Suprapubic skin (tissue), 4 donors: Measurements from ENCODE around the gene GOLT1A. TPM values are rescaled to one million over a fixed set of nuclear protein-coding genes. Genes with fewer than 3 reads are reported as not detected.
"Not testable (repeated sequence)": the region's sequence is repeated elsewhere in the genome, so short reads cannot be mapped to it uniquely, and the experiment has no call there.

Experiments used
- DNase-seq, 2 donors: peaks; one replicate each; pipeline ENCODE4 v3.0.0-alpha.2; 2019; ENCODE audit warnings: low spot score in 2 of 2
- H3K27ac ChIP-seq: fragments of 200-600 bp; sonication (generic); one replicate; pipeline ENCODE4 v1.5.1; 2019
- H3K27me3 ChIP-seq: fragments of 200-600 bp; sonication (generic); one replicate; pipeline ENCODE4 v1.5.1; 2019
- H3K36me3 ChIP-seq: fragments of 200-600 bp; sonication (generic); one replicate; pipeline ENCODE4 v1.5.1; 2019
- H3K4me1 ChIP-seq: fragments of 200-600 bp; sonication (generic); one replicate; pipeline ENCODE4 v1.5.1; 2019
- H3K4me3 ChIP-seq: fragments of 200-600 bp; sonication (generic); one replicate; pipeline ENCODE4 v1.5.1; 2019; ENCODE audit warnings: mild to moderate bottlenecking
- H3K9me3 ChIP-seq: fragments of 200-600 bp; sonication (generic); one replicate; pipeline ENCODE4 v1.5.1; 2019
- EP300 ChIP-seq: sonication (generic); formaldehyde crosslinking; IDR thresholded peaks from one replicate; pipeline ENCODE4 v1.6.1; 2017; ENCODE audit warnings: antibody characterized with exemption
- POLR2A ChIP-seq, 2 donors: fragments of 450-650 bp; IDR thresholded peaks; one replicate each; pipeline ENCODE4 v1.6.1; 2017; ENCODE audit warnings: antibody characterized with exemption in 2 of 2, mild to moderate bottlenecking in 2 of 2, moderate library complexity in 2 of 2
- POLR2AphosphoS5 ChIP-seq, 3 donors: sonication (generic); formaldehyde crosslinking; IDR thresholded peaks; one replicate each; pipeline ENCODE4 v1.6.1; 2017; ENCODE audit warnings: antibody characterized with exemption in 3 of 3
- WGBS: methylation state at CpG from one replicate; pipeline ENCODE4 v1.1.5; 2018; 5-methylcytosine and 5-hydroxymethylcytosine counted together
- total RNA-seq, 4 donors: library from RNA; depleted of rRNA; stranded (reverse); fragments of >200 nt; gene quantifications; one replicate each; pipeline ENCODE4 v1.1.0, GENCODE V29; 2016
- TF ChIP-seq, protein P1 (sequence below), 2 donors: fragments of 200-600 bp in 1 of 2; fragments of 450-650 bp in 1 of 2; sonication (generic) in 1 of 2; IDR thresholded peaks; one replicate each; pipeline ENCODE4 v1.5.1; 2016 to 2019; ENCODE audit warnings: antibody characterized with exemption in 2 of 2, mild to moderate bottlenecking in 1 of 2, moderate library complexity in 1 of 2

The GOLT1A gene
- total RNA-seq, 4 donors from 2014 or later: not detected

DNA sequence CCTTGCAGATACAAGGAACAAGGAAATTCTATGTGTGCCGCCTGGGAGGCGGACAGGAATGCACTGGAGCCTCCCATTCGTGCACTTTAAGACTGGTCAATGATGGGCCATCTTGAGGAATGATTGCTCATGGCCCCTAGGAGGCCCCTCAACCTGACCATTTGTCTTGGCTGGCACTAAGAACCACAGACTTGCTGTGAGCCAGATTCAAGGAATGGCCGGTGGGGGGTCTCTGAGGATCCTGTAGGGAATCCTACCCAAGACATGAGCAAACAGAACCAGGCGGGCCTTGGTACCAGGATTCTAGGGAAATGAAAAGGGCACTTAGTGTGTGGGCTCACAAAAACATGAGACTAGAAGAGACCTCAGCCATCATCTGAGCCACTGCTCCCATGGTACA lies 28.1 kb upstream of the GOLT1A start:
- H3K4me1 ChIP-seq: no peaks in the 10 kb centered on the region
- WGBS: 98% methylated on average over 5 of the region's 5 CpGs
- H3K9me3 ChIP-seq: no peaks in the 10 kb centered on the region
- H3K36me3 ChIP-seq: peaks cover 8% of the 10 kb centered on the region
- TF ChIP-seq POLR2AphosphoS5 (IDR thresholded peaks at IDR 0.05) (no peak), POLR2A (IDR thresholded peaks at IDR 0.05) (no peak), EP300 (no peak)
- TF ChIP-seq, protein P1, sequence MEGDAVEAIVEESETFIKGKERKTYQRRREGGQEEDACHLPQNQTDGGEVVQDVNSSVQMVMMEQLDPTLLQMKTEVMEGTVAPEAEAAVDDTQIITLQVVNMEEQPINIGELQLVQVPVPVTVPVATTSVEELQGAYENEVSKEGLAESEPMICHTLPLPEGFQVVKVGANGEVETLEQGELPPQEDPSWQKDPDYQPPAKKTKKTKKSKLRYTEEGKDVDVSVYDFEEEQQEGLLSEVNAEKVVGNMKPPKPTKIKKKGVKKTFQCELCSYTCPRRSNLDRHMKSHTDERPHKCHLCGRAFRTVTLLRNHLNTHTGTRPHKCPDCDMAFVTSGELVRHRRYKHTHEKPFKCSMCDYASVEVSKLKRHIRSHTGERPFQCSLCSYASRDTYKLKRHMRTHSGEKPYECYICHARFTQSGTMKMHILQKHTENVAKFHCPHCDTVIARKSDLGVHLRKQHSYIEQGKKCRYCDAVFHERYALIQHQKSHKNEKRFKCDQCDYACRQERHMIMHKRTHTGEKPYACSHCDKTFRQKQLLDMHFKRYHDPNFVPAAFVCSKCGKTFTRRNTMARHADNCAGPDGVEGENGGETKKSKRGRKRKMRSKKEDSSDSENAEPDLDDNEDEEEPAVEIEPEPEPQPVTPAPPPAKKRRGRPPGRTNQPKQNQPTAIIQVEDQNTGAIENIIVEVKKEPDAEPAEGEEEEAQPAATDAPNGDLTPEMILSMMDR (IDR thresholded peaks at IDR 0.05): no peak
- no peak overlapping the region for H3K4me3 ChIP-seq
- DNase-seq: no peak
- H3K27me3 ChIP-seq: no peaks in the 10 kb centered on the region
- no peak overlapping the region for H3K27ac ChIP-seq

DNA sequence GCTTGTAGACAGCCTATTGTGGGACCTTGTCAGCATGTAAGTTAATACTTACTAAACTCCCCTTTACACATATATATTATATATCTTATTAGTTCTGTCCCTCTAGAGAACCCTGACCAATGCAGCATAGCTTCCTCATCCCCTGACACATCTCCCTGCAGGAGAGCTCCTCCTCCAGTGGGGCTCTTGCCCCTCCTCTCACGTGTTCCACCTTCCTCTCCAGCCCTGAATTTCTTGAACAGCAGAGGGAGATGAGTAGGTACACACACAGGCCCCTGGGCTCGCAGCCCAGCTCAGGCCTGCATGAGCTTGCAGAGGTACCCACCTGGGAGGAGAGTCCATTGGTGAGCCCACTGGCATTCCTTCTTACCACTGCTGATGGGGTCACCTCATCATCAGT lies 27.3 kb upstream of the GOLT1A start:
- H3K4me1 ChIP-seq: no peaks in the 10 kb centered on the region
- no peak overlapping the region for H3K27ac ChIP-seq
- peaks cover 8% of the 10 kb centered on the region for H3K36me3 ChIP-seq
- no peaks in the 10 kb centered on the region for H3K9me3 ChIP-seq
- WGBS: 54% methylated on average over 2 of the region's 2 CpGs
- no peak for DNase-seq
- TF ChIP-seq EP300 (no peak), POLR2AphosphoS5 (IDR thresholded peaks at IDR 0.05) (no peak), POLR2A (IDR thresholded peaks at IDR 0.05) (no peak)
- TF ChIP-seq, protein P1 (IDR thresholded peaks at IDR 0.05): no peak
- H3K27me3 ChIP-seq: no peaks in the 10 kb centered on the region
- no peak overlapping the region for H3K4me3 ChIP-seq

- H3K36me3 ChIP-seq: peaks cover 8% of the 10 kb centered on the region
- WGBS: 71% methylated on average over 1 of the region's 1 CpG
- H3K4me1 ChIP-seq: no peaks in the 10 kb centered on the region
- DNase-seq: no peak
- H3K27me3 ChIP-seq: no peaks in the 10 kb centered on the region
- H3K9me3 ChIP-seq: no peaks in the 10 kb centered on the region
- H3K4me3 ChIP-seq: no peak overlapping the region
- TF ChIP-seq POLR2A (IDR thresholded peaks at IDR 0.05) (no peak), POLR2AphosphoS5 (IDR thresholded peaks at IDR 0.05) (no peak), EP300 (no peak)
- TF ChIP-seq, protein P1 (IDR thresholded peaks at IDR 0.05): no peak
- H3K27ac ChIP-seq: no peak overlapping the region
These were observed 26.4 kb upstream of the GOLT1A start for GRCh38 chr1:204240233-204240632.

DNA sequence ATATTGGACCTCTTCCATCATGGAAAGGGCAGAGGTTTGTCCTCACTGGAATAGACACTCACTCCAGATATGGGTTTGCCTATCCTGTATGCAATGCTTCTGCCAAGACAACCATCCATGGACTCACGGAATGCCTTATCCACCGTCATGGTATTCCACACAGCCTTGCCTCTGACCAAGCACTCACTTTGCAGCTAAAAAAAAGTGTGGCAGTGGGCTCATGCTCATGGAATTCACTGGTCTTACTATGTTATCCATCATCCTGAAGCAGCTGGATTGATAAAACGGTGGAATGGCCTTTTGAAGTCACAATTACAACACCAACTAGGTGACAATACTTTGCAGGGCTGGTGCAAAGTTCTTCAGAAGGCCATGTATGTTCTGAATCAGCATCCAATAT lies 25.6 kb upstream of the GOLT1A start:
- H3K9me3 ChIP-seq, H3K27ac ChIP-seq, H3K4me1 ChIP-seq, DNase-seq, H3K4me3 ChIP-seq, H3K27me3 ChIP-seq, H3K36me3 ChIP-seq: not testable (repeated sequence)
- WGBS: 96% methylated on average over 3 of the region's 3 CpGs

DNA sequence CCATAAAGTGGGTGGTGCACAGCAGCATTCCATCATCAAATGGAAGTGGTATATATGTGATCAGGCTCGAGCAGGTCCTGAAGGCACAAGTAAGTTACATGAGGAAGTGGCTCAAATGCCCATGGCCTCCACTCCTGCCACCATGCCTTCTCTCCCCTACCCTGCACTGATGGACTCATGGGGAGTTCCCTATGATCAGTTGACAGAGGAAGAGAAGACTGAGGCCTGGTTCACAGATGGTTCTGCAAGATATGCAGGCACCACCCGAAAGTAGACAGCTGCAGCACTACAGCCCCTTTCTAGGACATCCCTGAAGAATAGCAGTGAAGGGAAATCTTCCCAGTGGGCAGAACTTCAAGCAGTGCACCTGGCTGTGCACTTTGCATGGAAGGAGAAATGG lies 24.7 kb upstream of the GOLT1A start:
- not testable (repeated sequence) for H3K36me3 ChIP-seq, H3K27ac ChIP-seq, H3K4me1 ChIP-seq, H3K27me3 ChIP-seq, H3K9me3 ChIP-seq, DNase-seq, H3K4me3 ChIP-seq
- WGBS: 91% methylated on average over 2 of the region's 2 CpGs

DNA sequence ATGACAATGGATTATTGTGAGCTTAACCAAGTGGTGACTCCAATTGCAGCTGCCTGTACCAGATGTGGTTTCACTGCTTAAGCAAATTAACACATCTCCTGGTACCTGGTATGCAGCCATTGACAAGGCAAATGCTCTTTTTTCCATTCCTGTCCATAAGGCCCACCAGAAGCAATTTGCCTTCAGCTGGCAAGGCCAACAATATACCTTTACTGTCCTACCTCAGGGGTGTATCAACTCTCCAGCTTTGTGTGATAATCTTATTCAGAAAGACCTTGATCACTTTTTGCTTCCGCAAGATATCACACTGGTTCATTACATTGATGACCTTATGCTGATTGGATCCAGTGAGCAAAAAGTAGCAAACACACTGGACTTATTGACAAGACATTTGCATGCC lies 23.7 kb upstream of the GOLT1A start:
- 100% methylated on average over 1 of the region's 1 CpG for WGBS
- H3K9me3 ChIP-seq, DNase-seq, H3K27ac ChIP-seq, H3K27me3 ChIP-seq, H3K4me1 ChIP-seq, H3K4me3 ChIP-seq, H3K36me3 ChIP-seq: not testable (repeated sequence)

- Histone ChIP-seq H3K27ac (no peak overlapping the region), H3K4me3 (no peak overlapping the region), H3K9me3 (no peaks in the 10 kb centered on the region), H3K27me3 (no peaks in the 10 kb centered on the region), H3K4me1 (no peaks in the 10 kb centered on the region), H3K36me3 (no peaks in the 10 kb centered on the region)
- no peak for DNase-seq
- TF ChIP-seq EP300 (no peak), POLR2AphosphoS5 (IDR thresholded peaks at IDR 0.05) (no peak), POLR2A (IDR thresholded peaks at IDR 0.05) (no peak)
- TF ChIP-seq, protein P1 (IDR thresholded peaks at IDR 0.05): no peak
These were observed 18.7 kb upstream of the GOLT1A start for GRCh38 chr1:204232526-204232925.
